Cerebellar nuclear complex (tissue), 1 donor: Measurements from ENCODE around the gene KLHDC9.

ENCODE experiments used
- DNase-seq, 2 experiments: peaks; one replicate each; lab custom pipeline; 2025; lab: John Stamatoyannopoulos, UW

The KLHDC9 gene

DNA sequence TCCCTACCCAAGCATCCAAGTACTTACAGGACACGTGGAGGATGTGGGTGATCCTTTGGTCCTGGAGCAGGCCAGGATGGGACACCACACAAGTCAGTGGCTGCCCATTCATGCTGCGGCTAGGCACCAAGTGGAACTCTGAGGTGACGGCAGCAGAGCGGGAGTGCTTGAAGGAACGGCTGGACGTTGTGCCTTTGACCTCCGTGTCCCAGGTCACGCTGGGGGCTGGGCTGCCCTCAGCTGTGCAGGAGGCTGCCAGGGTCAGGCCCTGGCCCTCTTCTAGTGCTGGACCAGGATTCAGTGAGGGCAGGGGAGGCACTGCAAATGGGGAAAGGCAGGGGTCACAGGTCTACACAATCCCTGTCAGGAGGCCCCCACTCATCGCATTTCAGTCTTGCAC, 20.7 kb upstream of the KLHDC9 start:
- DNase-seq, result no peak

DNA sequence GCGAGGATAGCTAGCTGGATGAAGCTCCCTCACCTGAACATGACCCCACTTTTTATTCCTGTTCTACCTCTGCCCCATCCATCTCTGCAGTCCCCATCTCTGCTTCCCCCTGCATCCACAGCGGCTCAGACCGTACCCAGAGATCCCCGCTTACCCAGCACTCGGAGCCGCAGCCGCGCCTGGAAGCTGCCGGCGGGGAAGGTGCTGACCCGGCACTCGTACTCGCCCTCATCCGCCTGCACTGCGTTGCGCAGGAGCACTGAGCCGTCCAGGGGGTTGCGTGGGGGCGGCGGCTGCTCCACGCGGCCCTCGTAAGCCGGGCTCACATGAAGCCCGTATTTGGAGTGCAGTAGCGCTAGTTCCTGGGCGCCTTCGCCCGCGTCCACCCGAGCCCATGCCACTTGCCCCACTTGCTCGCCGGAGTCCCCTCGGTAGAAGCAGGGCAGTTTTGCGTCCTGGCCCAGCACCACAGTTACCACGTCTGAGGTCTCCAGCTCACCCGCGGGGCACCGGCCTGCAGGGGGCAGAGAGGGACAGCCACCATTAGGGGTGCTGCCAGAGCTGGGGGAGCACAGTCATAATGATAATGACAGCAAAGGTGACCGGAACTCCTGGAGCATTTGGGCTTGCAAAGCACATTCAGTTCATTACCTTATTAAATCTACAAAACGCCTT, 18.6 kb upstream of the KLHDC9 start:
- DNase-seq, result no peak

DNA sequence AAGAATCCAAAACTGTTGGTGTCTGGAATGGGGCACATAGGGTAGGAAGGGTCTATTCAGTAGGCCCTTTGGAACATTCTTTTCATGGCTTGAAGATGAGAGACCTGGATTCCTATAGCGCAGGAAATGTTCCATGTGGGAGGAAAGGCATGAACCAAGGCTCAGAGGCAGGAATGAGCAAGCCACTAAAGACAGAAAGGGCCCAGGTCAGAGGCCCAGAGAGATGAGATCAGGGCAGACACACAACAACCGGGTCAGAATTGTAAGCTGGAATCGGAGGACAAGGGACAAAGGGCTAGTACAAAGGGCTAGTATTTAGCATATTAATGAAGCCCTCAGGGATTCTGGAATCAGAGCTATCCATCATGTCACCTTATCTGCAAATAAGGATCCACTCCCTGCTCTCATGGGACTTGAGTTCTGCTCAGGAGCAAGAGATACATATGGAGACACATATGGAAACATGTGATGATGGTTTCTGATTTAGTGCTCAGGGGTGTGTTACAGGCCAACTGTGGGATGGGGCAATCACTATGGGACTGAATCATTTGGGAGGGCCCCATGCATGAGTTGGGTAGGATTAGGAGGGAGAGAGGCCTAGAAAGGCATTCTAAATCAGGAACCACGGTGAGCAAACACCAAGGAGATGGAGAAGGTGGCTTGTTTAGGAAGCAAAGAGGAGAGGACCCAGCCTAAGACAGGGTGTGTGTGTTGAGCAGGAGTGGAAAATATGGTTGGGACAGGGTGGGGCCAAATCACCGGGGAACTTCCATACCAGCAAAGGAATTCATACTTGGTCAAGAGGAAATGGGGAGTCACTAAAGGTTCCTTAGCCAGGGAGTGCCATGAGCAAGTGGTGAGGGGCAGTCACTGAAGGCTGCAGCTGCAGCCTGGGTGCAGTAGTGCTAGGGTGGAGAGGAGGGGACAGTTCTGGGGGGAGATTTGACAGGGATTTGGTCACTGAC, 17.4 kb upstream of the KLHDC9 start:
- no peak for DNase-seq

DNA sequence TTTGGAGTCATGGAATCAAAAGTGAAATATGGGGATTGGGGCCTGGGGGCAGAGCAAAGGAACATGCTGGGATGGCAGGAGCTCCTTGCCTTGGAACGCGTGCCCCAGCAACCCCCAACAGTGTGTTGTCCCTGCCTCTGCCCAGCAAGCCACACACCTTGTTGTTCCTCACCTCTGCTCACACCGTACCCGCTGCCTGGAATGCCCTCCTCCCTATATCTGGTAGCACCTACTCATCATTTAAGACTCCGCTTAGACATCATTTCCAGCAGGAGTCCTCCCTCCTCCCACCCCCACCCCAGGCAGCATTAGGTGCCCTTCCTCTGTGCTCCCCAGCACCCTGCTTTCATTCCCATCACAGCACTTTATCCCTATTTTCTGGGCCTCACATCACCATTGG, 16.6 kb upstream of the KLHDC9 start:
- no peak for DNase-seq

DNA sequence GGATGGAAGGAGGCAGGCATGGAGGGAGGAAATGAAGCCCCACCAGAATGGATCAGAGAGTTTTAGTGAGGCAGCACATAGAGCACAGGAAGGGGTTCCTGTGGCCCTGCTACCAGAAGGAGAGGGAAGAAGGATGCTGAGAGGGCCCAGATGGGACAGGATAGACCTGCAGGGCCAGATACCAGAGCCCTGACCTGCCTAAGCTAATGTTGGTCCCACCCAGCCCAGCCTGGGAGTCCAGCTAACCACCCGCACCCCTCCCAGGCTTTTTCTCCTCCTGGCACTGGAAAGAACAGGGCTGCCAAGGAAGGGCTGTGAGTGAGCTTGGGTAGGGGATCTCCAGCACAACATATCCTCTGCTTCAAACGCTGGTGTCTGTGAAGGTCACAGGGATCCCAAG, 15.7 kb upstream of the KLHDC9 start:
- DNase-seq, result no peak

DNA sequence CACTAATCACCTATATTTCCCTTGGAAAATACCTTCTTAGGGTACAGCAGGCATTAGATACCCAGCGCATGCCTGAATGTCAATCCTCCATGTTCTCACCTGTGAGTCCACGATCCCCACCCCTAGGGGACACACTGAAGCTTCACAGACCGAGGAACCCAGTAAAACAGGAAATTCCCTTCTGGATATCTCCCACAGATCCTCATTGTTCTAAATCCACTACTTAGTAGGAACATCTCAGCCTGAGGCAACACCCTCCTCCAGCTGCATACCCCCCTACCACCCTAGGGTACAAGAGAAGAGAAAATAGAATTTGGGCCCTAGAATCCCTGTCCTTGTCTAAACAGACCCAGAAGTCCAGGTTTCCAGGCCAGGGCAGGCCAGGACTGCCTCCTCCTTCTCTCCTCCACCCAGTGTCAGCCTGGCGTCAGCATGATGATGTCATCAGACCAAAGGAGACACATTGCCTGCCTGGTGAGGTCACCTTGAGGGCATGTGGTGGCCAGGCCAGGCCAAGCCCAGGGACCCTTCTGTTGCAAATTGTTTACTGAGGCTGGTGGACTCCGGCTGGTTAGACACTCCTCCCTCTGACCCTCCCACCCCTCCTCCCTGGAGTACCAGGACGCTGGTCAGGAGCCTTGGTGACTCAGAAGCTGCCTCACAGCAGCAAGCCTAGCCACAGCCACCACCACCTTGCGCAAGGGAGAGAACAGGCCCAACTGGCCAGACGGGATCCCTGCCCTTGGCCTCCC, 15.0 kb upstream of the KLHDC9 start:
- DNase-seq, result no peak

DNA sequence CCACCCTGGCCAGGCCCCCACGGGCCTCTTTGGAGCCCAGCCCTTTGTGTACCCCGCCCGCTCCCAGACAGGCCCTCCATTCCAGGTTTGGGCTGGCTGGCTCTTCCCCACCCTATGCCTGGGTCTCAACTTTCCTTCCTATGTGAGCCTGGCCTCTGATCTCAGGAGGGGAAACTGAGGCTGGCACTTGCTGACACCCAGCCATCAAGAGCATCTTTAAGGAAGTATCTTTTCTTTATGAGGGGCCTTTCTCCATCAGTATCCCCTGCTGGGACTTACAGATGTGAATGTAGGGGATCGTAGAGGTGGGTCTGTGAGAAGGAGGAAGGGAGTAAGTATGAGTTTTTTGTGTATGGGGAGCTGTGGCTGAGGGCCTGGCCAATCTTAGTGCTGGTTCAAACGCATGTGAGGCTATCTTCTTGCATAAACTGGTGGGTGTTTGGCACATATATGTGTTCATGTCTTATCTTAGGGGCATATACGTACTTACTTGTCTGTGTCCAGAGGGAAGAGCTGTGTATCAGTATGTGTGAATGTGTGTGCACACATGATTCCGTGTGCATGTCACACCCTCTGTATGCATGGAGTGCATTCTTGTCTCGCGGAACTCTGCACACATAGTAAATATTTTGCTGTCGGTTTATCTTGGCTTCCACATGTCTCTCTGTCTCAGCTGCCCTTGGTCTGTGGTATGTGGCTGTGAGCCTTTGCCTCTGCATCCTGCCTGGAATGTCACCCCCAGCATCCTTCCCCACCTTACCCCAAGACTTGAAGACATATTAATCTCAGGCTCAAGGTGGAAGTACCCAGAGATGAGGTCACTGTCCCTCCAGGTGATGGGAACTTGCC, 14.2 kb upstream of the KLHDC9 start:
- DNase-seq, result no peak

DNA sequence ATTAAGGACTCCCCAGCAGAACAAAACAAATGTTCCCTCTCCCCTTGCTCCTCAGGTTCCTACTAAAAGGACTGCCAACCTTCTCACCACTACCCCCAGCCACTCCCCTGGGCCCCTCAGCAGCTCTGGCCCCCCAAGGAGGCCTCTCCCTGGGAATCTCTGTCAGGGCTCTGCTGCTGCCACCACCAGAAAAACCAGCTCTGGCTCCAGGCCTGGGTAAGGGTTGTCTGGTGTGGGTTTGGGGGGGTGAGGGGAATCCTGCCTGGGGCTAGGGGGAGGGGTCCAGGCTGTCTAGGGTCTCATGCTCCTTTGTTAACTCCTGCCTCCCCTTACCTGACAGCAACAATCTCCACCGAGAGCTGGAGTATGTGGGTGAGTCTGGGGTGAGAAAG, 13.6 kb upstream of the KLHDC9 start:
- no peak for DNase-seq

DNA sequence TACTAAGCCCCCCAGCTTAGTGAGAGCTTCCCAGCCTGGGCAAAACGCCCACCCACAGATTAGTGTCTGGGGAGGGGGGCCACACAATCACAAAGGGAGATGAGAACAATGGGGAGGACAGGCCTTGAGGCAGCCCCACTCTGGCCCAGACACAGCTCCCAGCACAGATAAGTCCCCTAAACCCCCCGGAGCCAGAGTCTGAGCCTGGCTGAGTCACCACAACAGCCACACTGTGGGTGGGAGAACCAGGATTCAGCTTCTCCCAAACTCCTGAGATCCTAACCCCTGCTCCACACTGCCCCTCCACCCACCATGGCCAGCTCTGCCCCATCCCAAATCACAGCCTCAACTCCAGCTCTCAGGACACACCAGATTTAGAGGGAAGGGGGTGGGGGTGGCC, 13.0 kb upstream of the KLHDC9 start:
- no peak for DNase-seq

DNA sequence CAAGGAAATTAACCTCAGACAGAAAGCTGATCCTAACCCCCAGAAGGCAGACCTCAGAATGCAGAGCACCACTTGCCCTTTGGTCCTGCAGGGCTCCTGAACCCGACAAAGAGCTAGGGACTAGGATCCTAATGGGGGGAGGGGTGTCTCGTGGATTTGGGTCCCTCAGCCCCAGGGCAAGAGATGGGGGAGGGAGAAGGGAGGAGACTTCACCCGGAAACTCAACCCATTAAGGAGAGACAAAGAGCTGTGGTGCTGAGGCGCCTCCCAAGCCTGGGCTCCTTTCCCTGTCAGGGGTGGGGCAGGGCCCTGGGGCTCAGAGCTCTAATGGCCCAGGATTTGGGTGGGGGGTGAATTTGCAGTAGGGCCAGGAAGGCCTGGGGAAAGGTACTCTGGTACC, 11.7 kb upstream of the KLHDC9 start:
- DNase-seq, result no peak

DNA sequence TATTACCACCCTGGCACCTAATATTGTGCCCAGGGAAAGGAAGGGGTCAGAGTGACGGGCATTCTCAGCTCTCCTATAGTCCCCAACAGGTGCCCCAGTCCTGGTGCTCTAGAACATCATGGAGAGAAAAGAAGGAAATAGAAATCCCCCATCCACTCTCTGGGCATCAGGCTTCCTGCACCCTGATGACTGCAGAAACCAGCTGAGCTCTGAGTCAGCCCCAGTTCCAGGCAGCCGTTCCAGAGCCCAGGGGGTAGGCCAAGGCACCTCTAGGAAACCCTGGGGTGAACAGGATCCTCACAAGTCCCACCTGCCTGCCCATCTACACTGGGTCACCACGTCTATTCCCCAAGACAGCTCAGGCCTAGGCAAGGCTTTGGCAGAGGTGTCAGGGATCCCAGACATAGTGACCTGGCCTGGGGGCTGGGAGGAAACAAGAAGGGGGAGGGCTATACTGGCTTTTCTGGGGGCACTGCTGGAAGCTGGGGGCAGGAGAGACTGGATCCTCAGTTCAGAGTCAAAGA, 9.5 kb upstream of the KLHDC9 start:
- DNase-seq, result no peak

DNA sequence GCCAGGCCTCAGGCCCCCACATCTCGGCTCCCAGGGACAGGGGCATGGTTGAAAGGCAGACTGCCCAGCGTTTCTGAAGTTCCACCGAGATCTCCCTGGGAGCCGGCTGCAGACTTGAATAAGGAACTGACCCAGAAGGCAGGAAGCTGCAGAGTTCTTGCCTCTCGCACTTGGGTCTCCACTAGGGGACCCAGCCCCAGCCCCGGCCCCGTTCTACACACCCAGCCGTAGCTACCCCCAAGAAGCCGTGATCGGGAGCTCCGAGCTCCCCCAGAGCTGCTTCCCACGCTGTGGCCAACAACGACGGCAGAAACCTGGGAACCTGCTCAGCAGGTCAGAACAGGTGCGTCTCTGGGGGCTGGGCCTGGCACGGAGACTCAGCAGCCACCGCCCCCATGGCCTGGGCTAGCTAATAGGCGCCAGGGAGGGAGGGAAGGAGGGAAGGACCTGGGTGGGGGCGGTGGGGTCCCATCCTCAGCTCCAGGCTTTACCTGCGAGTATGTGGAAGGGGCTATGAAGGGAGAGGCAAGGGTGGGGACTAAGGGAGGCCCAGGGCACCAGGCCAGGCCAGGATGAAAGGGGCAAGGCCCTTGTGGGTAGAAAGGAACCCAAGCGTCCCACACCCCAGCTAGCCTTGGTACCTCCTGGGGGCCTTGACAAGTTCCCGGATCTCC, 8.8 kb upstream of the KLHDC9 start, which contains the start of gene NECTIN4:
Gene NECTIN4 (minus strand): TSS at position 308 of the 674 bp plus-strand sequence. CDS start 262 bp downstream, at position 46.
- no peak for DNase-seq

DNA sequence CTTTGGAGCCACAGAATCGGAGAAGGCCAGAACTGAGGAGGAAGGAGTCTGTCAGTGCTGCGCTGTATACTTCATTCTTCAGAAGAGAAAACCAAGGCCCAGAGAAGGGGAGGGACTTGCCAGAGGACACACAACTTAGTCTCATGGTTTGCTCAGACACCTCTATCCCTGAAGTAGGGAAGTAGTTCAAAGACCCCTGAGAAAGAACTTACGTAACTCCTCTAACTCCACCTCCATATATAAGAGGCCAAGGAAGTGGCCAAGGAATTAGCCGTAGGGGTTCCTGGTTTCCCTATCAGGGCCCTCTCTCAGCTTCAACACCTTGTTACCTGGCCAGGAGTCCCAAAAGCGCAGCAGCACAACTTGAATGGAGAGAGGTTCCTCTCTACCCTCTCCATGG, 8.2 kb upstream of the KLHDC9 start:
- no peak for DNase-seq

DNA sequence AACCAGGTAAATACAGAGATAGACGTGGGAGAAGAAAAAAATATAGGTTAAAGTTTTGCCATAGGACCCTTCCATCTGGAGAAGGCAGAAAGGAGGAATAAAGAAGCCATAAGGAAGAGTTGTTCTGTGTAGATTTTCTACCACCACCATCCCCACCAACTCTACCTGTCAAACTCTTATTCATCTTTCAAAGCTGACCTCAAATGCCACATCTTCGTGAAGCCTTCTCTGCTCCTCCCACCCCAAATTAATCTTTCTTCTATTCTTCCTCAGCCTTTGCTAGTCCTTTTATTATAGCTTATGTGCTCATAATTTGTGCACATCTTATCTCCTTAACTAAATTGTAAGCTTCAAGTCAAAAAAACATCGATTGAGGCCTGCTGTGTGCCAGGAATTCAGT, 7.5 kb upstream of the KLHDC9 start:
- no peak for DNase-seq

DNA sequence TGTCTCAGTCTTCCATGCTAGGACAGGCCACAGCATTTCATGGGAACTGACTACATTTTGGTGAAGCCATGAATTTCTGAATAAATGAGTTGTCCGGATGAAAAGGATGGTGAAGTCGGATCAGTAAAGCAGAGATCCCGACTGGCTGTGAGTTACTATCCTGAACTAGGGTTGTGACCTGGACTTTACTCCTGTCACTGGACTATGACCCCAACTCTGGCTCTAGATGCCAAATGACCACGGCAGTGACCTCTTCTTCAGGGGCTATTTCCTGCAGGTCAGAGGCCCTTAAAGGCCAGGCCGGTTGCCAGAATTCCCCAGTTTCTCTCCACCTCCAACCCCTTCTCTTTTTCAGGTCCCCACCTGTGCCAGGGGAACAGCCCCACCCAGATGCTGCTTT, 7.1 kb upstream of the KLHDC9 start:
- no peak for DNase-seq

DNA sequence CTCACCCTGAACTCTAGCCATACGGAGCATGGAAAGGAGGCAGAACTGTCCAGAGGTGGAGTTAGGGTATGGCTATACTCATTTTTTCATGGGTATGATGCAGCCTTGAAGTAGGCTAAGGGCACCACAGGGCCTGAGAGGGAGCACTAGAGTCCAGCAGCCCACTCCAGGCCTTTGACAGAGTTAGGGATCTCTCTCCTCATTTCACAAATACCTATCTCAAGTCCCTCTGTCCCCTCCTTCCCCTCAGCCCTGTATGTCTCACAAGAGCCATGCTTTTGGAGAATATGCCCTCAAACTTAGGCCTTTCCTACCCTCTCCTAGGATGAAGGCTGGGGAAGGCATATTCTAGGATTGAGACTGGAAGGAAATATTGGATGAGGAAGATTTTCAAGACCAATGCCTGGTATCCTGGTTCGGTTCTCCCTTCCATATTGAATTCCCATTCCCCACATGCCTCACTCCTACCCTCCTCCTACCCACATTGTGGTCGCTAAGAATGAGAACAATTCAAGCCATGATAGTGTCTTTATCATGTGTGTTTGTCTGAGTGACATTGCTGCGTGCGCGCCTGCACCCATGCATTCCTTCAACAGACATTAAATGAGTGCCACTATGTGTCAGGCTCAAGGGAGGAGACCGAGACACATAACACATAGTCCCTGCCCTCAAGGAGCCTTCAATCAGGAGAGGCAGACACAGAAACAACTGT, 6.2 kb upstream of the KLHDC9 start:
- no peak for DNase-seq

DNA sequence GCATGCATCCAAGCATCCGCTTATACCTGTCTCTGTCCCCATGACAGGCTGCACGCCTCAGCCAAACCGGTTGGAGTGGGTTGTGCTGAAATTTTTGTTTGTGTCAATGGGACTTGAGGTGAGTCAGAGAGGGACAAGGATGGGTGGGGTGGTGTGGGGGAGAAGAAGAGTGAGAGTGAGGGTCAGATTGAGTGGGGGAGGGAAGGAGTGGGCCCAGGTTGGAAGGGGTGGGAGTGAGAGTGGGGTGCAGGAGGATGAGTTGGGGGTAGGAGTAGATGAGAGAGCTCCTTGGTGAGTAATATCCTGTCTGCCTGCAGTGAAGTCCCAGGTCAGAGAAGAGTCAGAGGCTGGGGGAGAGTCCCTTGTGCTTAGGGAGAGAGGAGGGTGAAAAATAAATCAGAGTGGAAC, 5.5 kb upstream of the KLHDC9 start:
- no peak for DNase-seq

DNA sequence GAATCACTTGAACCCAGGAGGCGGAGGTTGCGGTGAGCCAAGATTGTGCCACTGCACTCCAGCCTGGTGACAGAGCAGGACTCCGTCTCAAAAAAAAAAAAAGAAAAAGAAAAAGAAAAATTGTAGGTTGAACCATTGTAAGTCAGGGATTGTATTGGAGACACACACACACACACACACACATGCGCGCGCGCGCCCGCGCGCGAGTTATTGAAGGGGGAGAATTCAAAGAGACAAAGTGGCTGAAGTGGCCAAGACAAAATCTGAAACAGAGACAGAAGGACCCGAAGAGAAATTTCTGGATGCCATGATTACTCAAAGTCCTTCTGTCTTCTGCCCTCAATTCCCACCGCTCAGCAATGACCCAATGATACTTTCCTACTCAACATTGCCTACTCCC, 3.7 kb upstream of the KLHDC9 start:
- DNase-seq, result no peak

DNA sequence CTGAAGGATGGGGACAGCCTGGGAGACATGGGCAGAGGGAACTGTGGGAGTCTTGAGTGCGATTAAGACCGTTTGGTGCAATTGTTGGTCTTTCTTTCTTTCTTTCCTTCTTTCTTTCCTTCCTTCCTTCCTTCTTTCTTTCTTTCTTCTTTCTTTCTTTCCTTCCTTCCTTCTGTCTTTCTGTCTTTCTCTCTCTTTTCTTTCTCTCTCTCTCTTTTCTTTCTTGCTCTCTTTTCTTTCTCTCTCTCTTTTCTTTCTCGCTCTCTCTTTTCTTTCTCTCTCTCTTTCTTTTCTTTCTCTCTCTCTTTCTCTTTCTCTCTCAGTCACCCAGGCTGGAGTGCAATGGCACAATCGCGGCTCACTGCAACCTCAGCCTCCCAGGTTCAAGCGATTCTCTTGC, 2.9 kb upstream of the KLHDC9 start:
- no peak for DNase-seq

DNA sequence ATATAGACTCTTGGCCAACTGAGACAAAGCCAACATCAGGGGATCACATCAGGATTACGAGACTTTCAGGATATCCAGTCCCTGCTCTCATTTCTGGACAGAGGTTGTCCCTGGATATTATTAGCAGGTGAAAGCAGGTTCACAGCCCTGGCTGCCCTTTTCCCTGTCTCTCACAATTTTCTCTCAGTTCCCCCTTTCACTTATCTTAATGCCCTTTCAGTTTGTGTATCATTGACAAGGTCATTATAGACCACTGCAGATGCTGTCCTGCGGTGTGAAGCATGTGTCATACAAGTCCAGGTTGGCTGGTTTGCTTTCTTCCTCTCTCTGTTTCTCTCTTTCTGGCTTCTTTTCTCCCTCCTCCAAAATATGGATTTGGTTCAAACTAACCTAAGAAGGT, 2.1 kb upstream of the KLHDC9 start:
- DNase-seq, result no peak
